Esophagus muscularis mucosa (tissue), 4 donors: Measurements from ENCODE around the gene TMEM53. TPM values are rescaled to one million over a fixed set of nuclear protein-coding genes. Genes with fewer than 3 reads are reported as not detected.

Source experiments
- DNase-seq: peaks from one replicate; pipeline ENCODE4 v3.0.0-alpha.2; 2017; ENCODE audit errors: extremely low spot score
- H3K27ac ChIP-seq, 4 donors: fragments of 200-600 bp; sonication (generic); replicated peaks in 1 of 4; 1 replicate in 3 of 4; 2 replicates in 1 of 4; pipeline ENCODE4 v1.5.1; 2016 to 2019; ENCODE audit warnings: mild to moderate bottlenecking in 1 of 4
- H3K27me3 ChIP-seq, 4 donors: fragments of 200-600 bp; sonication (generic); one replicate each; pipeline versions ENCODE4 v1.5.1 to v1.6.0; 2016 to 2019
- H3K36me3 ChIP-seq, 4 donors: fragments of 200-600 bp; sonication (generic); one replicate each; pipeline ENCODE4 v1.5.1; 2016 to 2019
- H3K4me1 ChIP-seq, 4 donors: fragments of 200-600 bp; sonication (generic); one replicate each; pipeline ENCODE4 v1.5.1; 2016 to 2019
- H3K4me3 ChIP-seq, 4 donors: fragments of 200-600 bp; sonication (generic); 1 replicate in 2 of 4; 2 replicates in 2 of 4; pipeline ENCODE4 v1.5.1; 2016 to 2019; ENCODE audit warnings: mild to moderate bottlenecking in 4 of 4, moderate library complexity in 1 of 4
- H3K9me3 ChIP-seq, 4 donors: fragments of 200-600 bp; sonication (generic); 1 replicate in 3 of 4; 2 replicates in 1 of 4; pipeline ENCODE4 v1.5.1; 2016 to 2019
- EP300 ChIP-seq: sonication (generic); formaldehyde crosslinking; IDR thresholded peaks from one replicate; pipeline ENCODE4 v1.6.1; 2017; ENCODE audit warnings: antibody characterized with exemption
- POLR2A ChIP-seq: fragments of 450-650 bp; IDR thresholded peaks from one replicate; pipeline ENCODE4 v1.6.1; 2017; ENCODE audit warnings: antibody characterized with exemption, moderate library complexity, mild to moderate bottlenecking, low read depth
- POLR2AphosphoS5 ChIP-seq, 2 donors: sonication (generic); formaldehyde crosslinking; IDR thresholded peaks; one replicate each; pipeline ENCODE4 v1.6.1; 2017; ENCODE audit warnings: antibody characterized with exemption in 2 of 2
- WGBS: methylation state at CpG from one replicate; pipeline ENCODE4 v1.1.5; 2018; 5-methylcytosine and 5-hydroxymethylcytosine counted together
- intact Hi-C: fragments of 100-400 bp; cut with DNase I; formaldehyde crosslinking; loops from one replicate; pipeline ENCODE4 v1.15.1; 2023
- total RNA-seq, 4 donors: library from RNA; depleted of rRNA; stranded (reverse); fragments of >200 nt; gene quantifications; one replicate each; pipeline versions ENCODE4 v1.1.0 to v1.2.1, GENCODE V29; 2016
- TF ChIP-seq, protein P1 (sequence below), 3 experiments: fragments of 200-600 bp in 2 of 3; fragments of 450-650 bp in 1 of 3; sonication (generic) in 2 of 3; IDR thresholded peaks; one replicate each; pipeline ENCODE4 v1.5.1; 2017 to 2019; ENCODE audit warnings: antibody characterized with exemption in 3 of 3, mild to moderate bottlenecking in 2 of 3, moderate library complexity in 1 of 3

The TMEM53 gene
- total RNA-seq, 4 donors from 2014 or later, result 4.5 to 7.0 (median 5.7) TPM

DNA sequence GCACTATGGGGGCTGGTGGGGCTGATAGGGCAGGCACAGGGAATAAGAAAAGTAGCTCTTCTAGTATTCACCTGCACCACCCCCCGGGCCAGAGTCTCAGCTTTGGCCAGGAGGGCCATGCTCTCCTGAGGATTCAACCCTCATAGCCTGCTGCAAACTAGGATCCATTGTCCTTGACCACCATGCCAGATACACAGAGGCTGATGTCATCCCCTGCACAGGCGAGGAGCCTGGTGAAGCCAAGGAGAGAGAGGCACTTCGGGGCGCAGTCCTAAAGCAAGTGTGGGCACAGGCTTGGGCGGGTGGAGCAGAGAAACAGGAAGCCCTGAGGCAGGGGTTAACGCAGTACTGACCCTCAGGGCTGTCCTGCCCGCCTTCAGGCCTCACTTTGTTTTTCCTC, 29.5 kb downstream of the TMEM53 start:
- DNase-seq, result no peak
- intact Hi-C loops, result no loop called here
- TF ChIP-seq, protein P1, sequence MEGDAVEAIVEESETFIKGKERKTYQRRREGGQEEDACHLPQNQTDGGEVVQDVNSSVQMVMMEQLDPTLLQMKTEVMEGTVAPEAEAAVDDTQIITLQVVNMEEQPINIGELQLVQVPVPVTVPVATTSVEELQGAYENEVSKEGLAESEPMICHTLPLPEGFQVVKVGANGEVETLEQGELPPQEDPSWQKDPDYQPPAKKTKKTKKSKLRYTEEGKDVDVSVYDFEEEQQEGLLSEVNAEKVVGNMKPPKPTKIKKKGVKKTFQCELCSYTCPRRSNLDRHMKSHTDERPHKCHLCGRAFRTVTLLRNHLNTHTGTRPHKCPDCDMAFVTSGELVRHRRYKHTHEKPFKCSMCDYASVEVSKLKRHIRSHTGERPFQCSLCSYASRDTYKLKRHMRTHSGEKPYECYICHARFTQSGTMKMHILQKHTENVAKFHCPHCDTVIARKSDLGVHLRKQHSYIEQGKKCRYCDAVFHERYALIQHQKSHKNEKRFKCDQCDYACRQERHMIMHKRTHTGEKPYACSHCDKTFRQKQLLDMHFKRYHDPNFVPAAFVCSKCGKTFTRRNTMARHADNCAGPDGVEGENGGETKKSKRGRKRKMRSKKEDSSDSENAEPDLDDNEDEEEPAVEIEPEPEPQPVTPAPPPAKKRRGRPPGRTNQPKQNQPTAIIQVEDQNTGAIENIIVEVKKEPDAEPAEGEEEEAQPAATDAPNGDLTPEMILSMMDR (IDR thresholded peaks at IDR 0.05), result no peak
- no peak for TF ChIP-seq EP300
- no peak for TF ChIP-seq POLR2A
- no peak for TF ChIP-seq POLR2AphosphoS5 (IDR thresholded peaks at IDR 0.05)
- Histone ChIP-seq H3K36me3 (peaks cover 13 to 98% (median 83%) of the 10 kb centered on the region in 4 donors), H3K27me3 (no peaks in the 10 kb centered on the region), H3K27ac (peak overlapping the region; percentile 87 to 92 (median 90)), H3K4me1 (peaks cover 38 to 68% (median 63%) of the 10 kb centered on the region in 4 donors), H3K4me3 (no peak overlapping the region), H3K9me3 (no peaks in the 10 kb centered on the region)
- WGBS, result 81% methylated on average over 6 of the region's 7 CpGs

DNA sequence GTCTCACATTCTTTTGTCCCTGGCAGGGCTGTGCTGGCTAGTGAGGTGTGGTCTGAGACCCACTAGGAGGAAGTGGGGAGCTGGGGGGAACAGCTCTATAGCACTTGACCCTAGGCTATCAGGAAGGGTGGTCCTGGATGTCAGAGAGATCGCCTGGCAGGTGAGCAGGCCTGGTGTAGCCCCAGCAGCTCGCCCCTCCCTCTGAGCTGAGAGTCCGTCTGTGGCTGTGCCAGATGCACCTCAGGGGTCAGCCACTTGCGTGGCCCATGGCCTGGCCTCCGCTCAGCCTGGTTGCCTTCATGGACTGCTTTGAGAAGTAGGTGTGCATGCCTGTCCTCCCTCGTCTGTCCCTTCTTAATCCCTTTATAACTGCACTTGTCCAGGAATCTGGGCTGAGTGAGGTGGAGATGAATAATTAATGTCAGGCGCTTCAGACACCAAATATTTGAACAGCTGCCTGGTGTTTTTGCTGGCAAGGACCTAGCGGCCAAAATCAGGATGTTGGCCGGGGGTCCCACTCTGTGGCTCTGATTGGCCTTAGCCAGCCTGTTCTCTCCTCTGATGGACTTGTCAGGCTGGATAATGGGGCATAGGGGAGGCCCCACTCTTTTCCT, 30.5 kb downstream of the TMEM53 start:
- peak overlapping the region; percentile 87 to 92 (median 90) for H3K27ac ChIP-seq
- peaks cover 18 to 98% (median 83%) of the 10 kb centered on the region in 4 donors for H3K36me3 ChIP-seq
- no peaks in the 10 kb centered on the region for H3K27me3 ChIP-seq
- TF ChIP-seq POLR2AphosphoS5 (IDR thresholded peaks at IDR 0.05) (no peak), POLR2A (no peak), EP300 (no peak)
- TF ChIP-seq, protein P1 (IDR thresholded peaks at IDR 0.05), result no peak
- H3K9me3 ChIP-seq, result no peaks in the 10 kb centered on the region
- DNase-seq, result no peak
- peaks cover 39 to 68% (median 63%) of the 10 kb centered on the region in 4 donors for H3K4me1 ChIP-seq
- intact Hi-C loops, result no loop called here
- 57% methylated on average over 7 of the region's 9 CpGs for WGBS
- no peak overlapping the region for H3K4me3 ChIP-seq

DNA sequence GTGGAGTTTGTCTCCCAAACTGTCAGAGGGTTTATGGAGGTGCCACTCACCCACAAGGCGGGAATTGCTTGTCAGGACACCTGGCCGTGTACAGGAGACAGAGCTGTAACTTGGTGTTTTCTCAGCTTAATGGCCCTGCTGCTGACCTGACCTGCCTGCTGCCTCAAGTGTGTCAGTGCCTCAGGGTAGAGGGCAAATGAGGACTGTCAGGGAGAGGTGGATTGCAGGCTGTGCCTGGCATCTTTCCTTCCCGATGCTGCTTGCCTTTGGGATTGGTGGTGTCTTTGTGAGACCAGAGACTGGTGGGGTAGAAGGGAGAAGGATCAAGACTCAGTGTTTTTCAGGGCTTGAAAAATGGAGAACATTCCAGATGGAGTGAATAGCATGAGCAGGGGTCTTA, 31.4 kb downstream of the TMEM53 start:
- H3K27ac ChIP-seq, result peak overlapping the region; percentile 87 to 92 (median 90)
- TF ChIP-seq POLR2AphosphoS5 (IDR thresholded peaks at IDR 0.05) (no peak), POLR2A (no peak), EP300 (no peak)
- TF ChIP-seq, protein P1 (IDR thresholded peaks at IDR 0.05), result no peak
- intact Hi-C loops, result no loop called here
- no peak overlapping the region for H3K4me3 ChIP-seq
- H3K4me1 ChIP-seq, result peaks cover 42 to 72% (median 63%) of the 10 kb centered on the region in 4 donors
- no peak for DNase-seq
- peaks cover 25 to 98% (median 85%) of the 10 kb centered on the region in 4 donors for H3K36me3 ChIP-seq
- WGBS, result 63% methylated on average over 1 of the region's 3 CpGs
- no peaks in the 10 kb centered on the region for H3K27me3 ChIP-seq
- no peaks in the 10 kb centered on the region for H3K9me3 ChIP-seq

DNA sequence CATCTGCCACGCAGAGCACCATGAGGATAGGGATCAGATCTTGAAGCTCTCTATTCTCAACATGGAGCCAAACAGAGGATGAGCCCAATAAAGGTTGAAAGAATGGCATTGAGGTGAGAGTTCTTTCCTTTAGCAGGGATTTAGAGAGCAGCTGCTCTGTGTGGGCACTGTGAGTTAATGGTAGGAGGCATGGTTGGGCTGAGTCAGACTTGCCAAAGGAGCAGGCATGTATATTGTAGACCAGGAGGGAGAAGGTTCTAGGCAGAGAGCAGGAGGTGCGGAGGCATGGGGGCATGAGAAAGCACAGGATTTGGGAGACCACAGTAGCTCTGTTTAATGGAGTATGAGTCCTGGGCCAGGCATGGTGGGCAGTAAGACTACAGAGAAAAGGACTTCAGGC, 32.0 kb downstream of the TMEM53 start:
- no peaks in the 10 kb centered on the region for H3K27me3 ChIP-seq
- no peak for DNase-seq
- WGBS, result 96% methylated on average over 2 of the region's 2 CpGs
- intact Hi-C loops, result no loop called here
- H3K4me3 ChIP-seq, result no peak overlapping the region
- peaks cover 25 to 98% (median 85%) of the 10 kb centered on the region in 4 donors for H3K36me3 ChIP-seq
- no peaks in the 10 kb centered on the region for H3K9me3 ChIP-seq
- TF ChIP-seq POLR2AphosphoS5 (IDR thresholded peaks at IDR 0.05) (no peak), EP300 (no peak), POLR2A (no peak)
- TF ChIP-seq, protein P1 (IDR thresholded peaks at IDR 0.05), result no peak
- peak overlapping the region; percentile 87 to 92 (median 90) for H3K27ac ChIP-seq
- peaks cover 48 to 78% (median 68%) of the 10 kb centered on the region in 4 donors for H3K4me1 ChIP-seq
